Endothelial cell of umbilical vein (primary cell): ENCODE results near the gene LRRIQ1. TPM values are rescaled to one million over a fixed set of nuclear protein-coding genes. Genes with fewer than 3 reads are reported as not detected.
"Not testable (repeated sequence)": the region's sequence is repeated elsewhere in the genome, so short reads cannot be mapped to it uniquely, and the experiment has no call there.

Experiments
- BruUV-seq: library from RNA; stranded (reverse); fragments of 400-500 nt; replicated peaks from 2 replicates; lab custom pipeline; 2021; lab: Mats Ljungman, UMichigan
- CTCF ChIA-PET: fragments of 300-600, 350-600 bp; sonication (Branson Sonifier 250); formaldehyde crosslinking; loops from one replicate; lab custom pipeline; 2021; ENCODE audit warnings: antibody characterized with exemption, inconsistent platforms; lab: Charles Lee
- POLR2A ChIA-PET: fragments of 300-600, 350-600 bp; sonication (Branson Sonifier 250); formaldehyde crosslinking; loops from one replicate; lab custom pipeline; 2021; ENCODE audit warnings: antibody characterized with exemption, inconsistent platforms; lab: Charles Lee
- DNase-seq: peaks from one replicate; pipeline ENCODE4 v3.0.0-alpha.2; 2011; ENCODE audit warnings: low read depth, low spot score
- FAIRE-seq: peaks from 2 replicates; lab custom pipeline; 2011; peaks lifted over from hg19 to GRCh38; lab: Jason Lieb, UNC
- H2AFZ ChIP-seq: 2 replicates; pipeline ENCODE4 v1.6.0; 2012; ENCODE audit warnings: low read depth, low read length, control low read depth, inconsistent platforms
- H3K27ac ChIP-seq: 2 replicates; pipeline ENCODE4 v1.5.1; 2011; ENCODE audit warnings: low read depth, mild to moderate bottlenecking, control low read depth, low read length, moderate library complexity; ENCODE audit not compliant: insufficient read depth
- H3K27me3 ChIP-seq, 2 experiments: 2 replicates each; pipeline versions ENCODE4 v1.6.0 to v1.6.1; 2011; ENCODE audit warnings: low read length in 2 of 2, mixed read lengths in 1 of 2; ENCODE audit not compliant: control insufficient read depth in 2 of 2, insufficient read depth in 2 of 2
- H3K36me3 ChIP-seq, 2 experiments: 2 replicates in 1 of 2; 3 replicates in 1 of 2; pipeline ENCODE4 v1.5.1; 2011; ENCODE audit warnings: low read length in 2 of 2, mild to moderate bottlenecking in 1 of 2, moderate library complexity in 1 of 2; ENCODE audit not compliant: control insufficient read depth in 2 of 2, insufficient read depth in 2 of 2; ENCODE audit errors: extremely low read depth in 1 of 2
- H3K4me1 ChIP-seq: 3 replicates; pipeline ENCODE4 v1.5.1; 2011; ENCODE audit warnings: mild to moderate bottlenecking, low read length; ENCODE audit not compliant: control insufficient read depth, insufficient read depth; ENCODE audit errors: extremely low read depth
- H3K4me2 ChIP-seq: 2 replicates; pipeline ENCODE4 v1.6.1; 2011; ENCODE audit warnings: low read length, control low read depth, mixed read lengths; ENCODE audit not compliant: insufficient read depth
- H3K4me3 ChIP-seq, 3 experiments: fragments of 200-600 bp in 1 of 3; sonication (generic), shearing (Covaris generic) in 1 of 3; replicated peaks in 1 of 3; 2 replicates each; pipeline ENCODE4 v1.5.1; 2011 to 2016; ENCODE audit warnings: control low read depth in 3 of 3, low read length in 3 of 3, mild to moderate bottlenecking in 2 of 3, inconsistent platforms in 1 of 3, low read depth in 1 of 3, moderate library complexity in 1 of 3; ENCODE audit not compliant: insufficient read depth in 1 of 3
- H3K79me2 ChIP-seq: 2 replicates; pipeline ENCODE4 v1.6.0; 2012; ENCODE audit warnings: low read length, inconsistent platforms; ENCODE audit not compliant: control insufficient read depth, insufficient read depth
- H3K9ac ChIP-seq: replicated peaks from 2 replicates; pipeline ENCODE3; 2011; ENCODE audit warnings: low read length, control low read depth; ENCODE audit not compliant: insufficient read depth; ENCODE audit errors: extremely low read depth
- H3K9me1 ChIP-seq: replicated peaks from 3 replicates; pipeline ENCODE4 v1.6.0; 2011; ENCODE audit warnings: mild to moderate bottlenecking, low read length; ENCODE audit not compliant: control insufficient read depth, insufficient read depth; ENCODE audit errors: extremely low read depth
- H3K9me3 ChIP-seq: replicated peaks from 2 replicates; pipeline ENCODE4 v1.5.1; 2012; ENCODE audit warnings: low read length, inconsistent platforms; ENCODE audit not compliant: control insufficient read depth, insufficient read depth
- H4K20me1 ChIP-seq: replicated peaks from 2 replicates; pipeline ENCODE3; 2011; ENCODE audit warnings: mild to moderate bottlenecking, low read length; ENCODE audit not compliant: control insufficient read depth, insufficient read depth; ENCODE audit errors: extremely low read depth
- CTCF ChIP-seq, 2 donors: IDR thresholded peaks; 1 replicate in 1 of 2; 2 replicates in 1 of 2; pipeline ENCODE4 v1.5.1; 2011; ENCODE audit warnings: low read length in 2 of 2, mild to moderate bottlenecking in 2 of 2, moderate library complexity in 2 of 2, control low read depth in 1 of 2, inconsistent platforms in 1 of 2, low read depth in 1 of 2; ENCODE audit not compliant: insufficient read depth in 1 of 2; ENCODE audit errors: extremely low read depth in 1 of 2
- GATA2 ChIP-seq: IDR thresholded peaks from 2 replicates; pipeline ENCODE4 v1.7.0; 2011; ENCODE audit warnings: low read depth, mild to moderate bottlenecking, moderate library complexity, mixed read lengths, low read length; ENCODE audit not compliant: insufficient read length, insufficient read depth
- POLR2AphosphoS5 ChIP-seq: IDR thresholded peaks from 2 replicates; pipeline ENCODE4 v1.6.1; 2012; ENCODE audit warnings: low read depth, mild to moderate bottlenecking, control low read depth, low read length, moderate library complexity; ENCODE audit not compliant: insufficient read depth
- dilution Hi-C: fragments of 300-500 bp; cut with MboI; formaldehyde crosslinking; loops from one replicate; pipeline ENCODE4 v1.15.0; 2019; ENCODE audit warnings: low sequenced_read_pairs; ENCODE audit not compliant: extremely low pct_ligation_motif_present
- intact Hi-C: fragments of 100-400 bp; cut with micrococcal nuclease; formaldehyde crosslinking; loops from one replicate; pipeline ENCODE4 v1.10.0; 2022
- polyA plus RNA-seq, 4 experiments: library from polyadenylated mRNA; depleted of rRNA in 3 of 4; stranded (reverse) in 3 of 4; unstranded in 1 of 4; fragments of >200 nt; gene quantifications; 2 replicates each; pipeline versions ENCODE4 v1.2.1 to v1.2.3, GENCODE V29; 2011 to 2012; ENCODE audit warnings: missing spikeins in 1 of 4
- total RNA-seq: library from RNA; stranded (reverse); gene quantifications from 2 replicates; pipeline ENCODE4 v1.2.3, GENCODE V29; 2021

Gene LRRIQ1
- total and polyA plus RNA-seq, 2 donors (not counting 3 experiments of a cell fraction or from before 2014, with no cell fraction given), result 0.08 to 0.20 TPM

- FAIRE-seq (no peak), DNase-seq (no peak)
- Histone ChIP-seq H3K79me2 (no peaks in the 10 kb centered on the region), H3K36me3 (no peaks in the 10 kb centered on the region), H2AFZ (no peak overlapping the region), H3K27me3 (no peaks in the 10 kb centered on the region), H3K27ac (no peak overlapping the region), H3K4me1 (no peaks in the 10 kb centered on the region), H3K9me3 (no peaks in the 10 kb centered on the region), H4K20me1 (no peaks in the 10 kb centered on the region), H3K9me1 (no peaks in the 10 kb centered on the region), H3K4me2 (no peak overlapping the region), H3K4me3 (no peak overlapping the region), H3K9ac (no peak overlapping the region)
- ChIA-PET POLR2A (no interaction called here), CTCF (no interaction called here)
- dilution Hi-C loops, result no loop called here
- TF ChIP-seq POLR2AphosphoS5 (no peak), GATA2 (no peak), CTCF (IDR thresholded peaks at IDR 0.05; ENCODE audit: extremely low read depth in 1 of 2, insufficient read depth in 1 of 2, low read depth in 1 of 2, low read length in 2 of 2) (no peak)
- BruUV-seq, result no TSS peak
- intact Hi-C loops, result no loop called here
Observed at GRCh38 chr12:85004204-85004603, 31.9 kb upstream of the LRRIQ1 start.

GRCh38 chr12:85005047-85005446, 31.1 kb upstream of the LRRIQ1 start:
- dilution Hi-C loops, FAIRE-seq, H4K20me1 ChIP-seq, intact Hi-C loops, POLR2A ChIA-PET, CTCF ChIA-PET, BruUV-seq, H3K9me1 ChIP-seq, H3K27me3 ChIP-seq, H3K36me3 ChIP-seq, DNase-seq, H3K4me2 ChIP-seq, H3K27ac ChIP-seq, H3K9ac ChIP-seq, H3K4me1 ChIP-seq, H3K79me2 ChIP-seq, H3K9me3 ChIP-seq, H2AFZ ChIP-seq, H3K4me3 ChIP-seq: not testable (repeated sequence)
